RWPE1 (cell line): ENCODE results near the gene NEK1.

Source experiments
- CTCF ChIA-PET: fragments of 350-600 bp; sonication (Branson Sonifier 250); formaldehyde crosslinking; extraction: SDS; loops from one replicate; lab custom pipeline; 2021; lab: Yijun Ruan, JAX
- POLR2A ChIA-PET: fragments of 400-600 bp; formaldehyde crosslinking; extraction: SDS; loops from one replicate; lab custom pipeline; 2020; ENCODE audit warnings: antibody characterized with exemption; ENCODE audit not compliant: low non-redundant PET; lab: Yijun Ruan, JAX
- DNase-seq: peaks from one replicate; pipeline ENCODE4 v3.0.0; 2012; ENCODE audit warnings: low spot score
- H3K27ac ChIP-seq: fragments of 450-650 bp; 2 replicates; pipeline ENCODE4 v1.5.1; 2017
- CTCF ChIP-seq: fragments of 450-650 bp; conservative IDR thresholded peaks from 2 replicates; pipeline ENCODE4 v1.5.1; 2017; ENCODE audit warnings: low read depth, mild to moderate bottlenecking

The NEK1 gene

GRCh38 chr4:169489306-169489705 lies 123.1 kb downstream of the NEK1 start:
- no peak overlapping the region for H3K27ac ChIP-seq
- no peak for TF ChIP-seq CTCF
- DNase-seq, result no peak
- ChIA-PET POLR2A (no interaction called here), CTCF (interaction anchor here (0.6 kb wide), 1 partner anchor 378 kb away, joined by 3 read pairs; no protein-coding TSS in a partner anchor)

GRCh38 chr4:169485791-169486742 lies 126.3 kb downstream of the NEK1 start:
- CTCF ChIA-PET, result interaction anchor here (0.6 to 1.1 kb wide), 10 partner anchors 217 to 1301 kb away, joined by 3 to 6 read pairs (median 3); partner anchors contain the start of gene CBR4
- TF ChIP-seq CTCF, result peak; percentile 62
- H3K27ac ChIP-seq, result no peak overlapping the region
- peak; percentile 24 for DNase-seq
- POLR2A ChIA-PET, result no interaction called here

- no peak for TF ChIP-seq CTCF
- H3K27ac ChIP-seq, result no peak overlapping the region
- no peak for DNase-seq
- POLR2A ChIA-PET, result interaction anchor here (0.5 kb wide), 1 partner anchor 491 kb away, joined by 6 read pairs; no protein-coding TSS in a partner anchor
- CTCF ChIA-PET, result interaction anchor here (0.6 to 1.1 kb wide), 6 partner anchors 216 to 573 kb away, joined by 3 to 6 read pairs (median 4); no protein-coding TSS in a partner anchor
These were observed 127.3 kb downstream of the NEK1 start for GRCh38 chr4:169485086-169485485.

- ChIA-PET POLR2A (interaction anchor here (0.5 kb wide), 1 partner anchor 490 kb away, joined by 6 read pairs; no protein-coding TSS in a partner anchor), CTCF (no interaction called here)
- no peak overlapping the region for H3K27ac ChIP-seq
- DNase-seq, result no peak
- TF ChIP-seq CTCF, result no peak
These were observed 127.9 kb downstream of the NEK1 start for GRCh38 chr4:169484485-169484884.

- ChIA-PET CTCF (no interaction called here), POLR2A (no interaction called here)
- H3K27ac ChIP-seq, result no peak overlapping the region
- no peak for TF ChIP-seq CTCF
- no peak for DNase-seq
These were observed 148.3 kb downstream of the NEK1 start for GRCh38 chr4:169464080-169464479.

- no peak for TF ChIP-seq CTCF
These were observed 152.3 kb downstream of the NEK1 start for GRCh38 chr4:169460081-169460480.

More at GRCh38 chr4:169460081-169460480, 152.3 kb downstream of the NEK1 start:
- CTCF ChIA-PET, result no interaction called here
- no peak overlapping the region for H3K27ac ChIP-seq
- POLR2A ChIA-PET, result no interaction called here
- no peak for DNase-seq
